Measurements from ENCODE around the gene DNAH17. TPM values are rescaled to one million over a fixed set of nuclear protein-coding genes. Genes with fewer than 3 reads are reported as not detected.

The DNAH17 gene
- polyA plus RNA-seq, 1 of the 3 experiments (the other 2 are of a cell fraction), result not detected

GRCh38 chr17:78561166-78561565 is 16.0 kb downstream of the DNAH17 start:
- Histone ChIP-seq H3K79me2 (ENCODE audit: insufficient read depth) (no peaks in the 10 kb centered on the region), H3K9me2 (no peaks in the 10 kb centered on the region), H2AFZ (ENCODE audit: low read depth) (no peak overlapping the region), H3K36me3 (replicated peaks in 1 of 2; ENCODE audit: control insufficient read depth in 1 of 2, insufficient read depth in 2 of 2, low read length in 1 of 2) (no peaks in the 10 kb centered on the region), H3K4me1 (ENCODE audit: control insufficient read depth in 1 of 2, insufficient read depth in 2 of 2, low read depth in 1 of 2, low read length in 1 of 2) (peaks cover 3 to 9% of the 10 kb centered on the region in 2 experiments; a peak in 3 of 4 replicates), H3K9me3 (no peaks in the 10 kb centered on the region), H3K27ac (ENCODE audit: low read depth in 2 of 2, low read length in 1 of 2) (no peak overlapping the region), H3K4me2 (no peak overlapping the region), H4K20me1 (ENCODE audit: insufficient read depth) (no peaks in the 10 kb centered on the region), H3K27me3 (ENCODE audit: insufficient read depth) (0 out of 2 replicates have a peak, but pooled peaks cover 9% of the 10 kb centered on the region), H3F3A (replicated peaks; ENCODE audit: insufficient read depth) (peaks cover 8% of the 10 kb centered on the region), H3K4me3 (ENCODE audit: low read depth in 2 of 2, low read length in 1 of 2) (no peak overlapping the region), H3K9ac (no peak overlapping the region)
- WGBS (ENCODE audit: low lambda C conversion rate), result 86% methylated on average over 10 of the region's 10 CpGs
- TF ChIP-seq EZH2phosphoT487 (IDR thresholded peaks at IDR 0.05; ENCODE audit: borderline replicate concordance, low read depth), result no peak
- TF ChIP-seq, protein P1, sequence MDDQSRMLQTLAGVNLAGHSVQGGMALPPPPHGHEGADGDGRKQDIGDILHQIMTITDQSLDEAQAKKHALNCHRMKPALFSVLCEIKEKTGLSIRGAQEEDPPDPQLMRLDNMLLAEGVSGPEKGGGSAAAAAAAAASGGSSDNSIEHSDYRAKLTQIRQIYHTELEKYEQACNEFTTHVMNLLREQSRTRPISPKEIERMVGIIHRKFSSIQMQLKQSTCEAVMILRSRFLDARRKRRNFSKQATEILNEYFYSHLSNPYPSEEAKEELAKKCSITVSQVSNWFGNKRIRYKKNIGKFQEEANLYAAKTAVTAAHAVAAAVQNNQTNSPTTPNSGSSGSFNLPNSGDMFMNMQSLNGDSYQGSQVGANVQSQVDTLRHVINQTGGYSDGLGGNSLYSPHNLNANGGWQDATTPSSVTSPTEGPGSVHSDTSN (IDR thresholded peaks at IDR 0.05), result no peak
- TF ChIP-seq TCF12 (IDR thresholded peaks at IDR 0.05), result no peak
- no peak for TF ChIP-seq TEAD4 (IDR thresholded peaks at IDR 0.05; ENCODE audit: borderline replicate concordance, insufficient read depth)
- no peak for TF ChIP-seq CTCF (IDR thresholded peaks at IDR 0.05)
- ChIA-PET POLR2A (no interaction called here), CTCF (no interaction called here)
- DNase-seq, result no peak

GRCh38 chr17:78560731-78561130 is 16.5 kb downstream of the DNAH17 start:
- POLR2A ChIA-PET, result no interaction called here

More at GRCh38 chr17:78560731-78561130, 16.5 kb downstream of the DNAH17 start:
- H3K9ac ChIP-seq, result no peak overlapping the region
- DNase-seq, result no peak
- CTCF ChIA-PET, result interaction anchor here (1.9 kb wide), 1 partner anchor 64 kb away, joined by 6 read pairs; no protein-coding TSS in a partner anchor
- no peak overlapping the region for H2AFZ ChIP-seq (ENCODE audit: low read depth)
- H4K20me1 ChIP-seq (ENCODE audit: insufficient read depth), result no peaks in the 10 kb centered on the region
- H3K27ac ChIP-seq (ENCODE audit: low read depth in 2 of 2, low read length in 1 of 2), result no peak overlapping the region
- no peaks in the 10 kb centered on the region for H3K79me2 ChIP-seq (ENCODE audit: insufficient read depth)
- peaks cover 8% of the 10 kb centered on the region for H3F3A ChIP-seq (replicated peaks; ENCODE audit: insufficient read depth)
- 0 out of 2 replicates have a peak, but pooled peaks cover 9% of the 10 kb centered on the region for H3K27me3 ChIP-seq (ENCODE audit: insufficient read depth)
- WGBS (ENCODE audit: low lambda C conversion rate), result 85% methylated on average over 13 of the region's 22 CpGs
- H3K4me2 ChIP-seq, result no peak overlapping the region
- no peaks in the 10 kb centered on the region for H3K36me3 ChIP-seq (replicated peaks in 1 of 2; ENCODE audit: control insufficient read depth in 1 of 2, insufficient read depth in 2 of 2, low read length in 1 of 2)
- no peak for TF ChIP-seq ELF1 (IDR thresholded peaks at IDR 0.05)
- no peak for TF ChIP-seq MXI1 (IDR thresholded peaks at IDR 0.05; ENCODE audit: low read depth, low read length)
- TF ChIP-seq, protein P2, sequence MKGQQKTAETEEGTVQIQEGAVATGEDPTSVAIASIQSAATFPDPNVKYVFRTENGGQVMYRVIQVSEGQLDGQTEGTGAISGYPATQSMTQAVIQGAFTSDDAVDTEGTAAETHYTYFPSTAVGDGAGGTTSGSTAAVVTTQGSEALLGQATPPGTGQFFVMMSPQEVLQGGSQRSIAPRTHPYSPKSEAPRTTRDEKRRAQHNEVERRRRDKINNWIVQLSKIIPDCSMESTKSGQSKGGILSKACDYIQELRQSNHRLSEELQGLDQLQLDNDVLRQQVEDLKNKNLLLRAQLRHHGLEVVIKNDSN (IDR thresholded peaks at IDR 0.05; ENCODE audit: borderline replicate concordance, low read depth), result no peak
- TF ChIP-seq FOSL2 (IDR thresholded peaks at IDR 0.05; ENCODE audit: borderline replicate concordance, low read depth), result no peak
- no peak for TF ChIP-seq SIN3A (IDR thresholded peaks at IDR 0.05; ENCODE audit: borderline replicate concordance, low read depth, low read length)
- TF ChIP-seq NRF1 (IDR thresholded peaks at IDR 0.05; ENCODE audit: low read depth, low read length), result no peak
- TF ChIP-seq ZBTB33 (IDR thresholded peaks at IDR 0.05; ENCODE audit: borderline replicate concordance, low read depth), result no peak
- H3K9me2 ChIP-seq, result no peaks in the 10 kb centered on the region
- H3K4me3 ChIP-seq (ENCODE audit: low read depth in 2 of 2, low read length in 1 of 2), result no peak overlapping the region
- peaks cover 3 to 9% of the 10 kb centered on the region in 2 experiments; a peak in 3 of 4 replicates for H3K4me1 ChIP-seq (ENCODE audit: control insufficient read depth in 1 of 2, insufficient read depth in 2 of 2, low read depth in 1 of 2, low read length in 1 of 2)
- no peaks in the 10 kb centered on the region for H3K9me3 ChIP-seq

Measured in SK-N-SH (cell line).